ENCODE results near the gene CCDC80.

CCDC80 gene

GRCh38 chr3:112638327-112639020 lies 2.5 kb downstream of the CCDC80 start:
- DNase-seq (ENCODE audit: low spot score), result no peak
- CTCF ChIA-PET, result interaction anchor here (1.3 kb wide), 1 partner anchor 176 kb away, joined by 5 read pairs; no protein-coding TSS in a partner anchor
- TF ChIP-seq CTCF (conservative IDR thresholded peaks at IDR 0.05; ENCODE audit: low read depth), result no peak
- H3K27ac ChIP-seq, result no peak overlapping the region
- POLR2A ChIA-PET (ENCODE audit: low non-redundant PET), result no interaction called here

GRCh38 chr3:112637700-112638099 lies 3.2 kb downstream of the CCDC80 start:
- ChIA-PET CTCF (interaction anchor here (0.5 to 1.3 kb wide), 2 partner anchors 174 to 177 kb away, joined by 3 to 5 read pairs; no protein-coding TSS in a partner anchor), POLR2A (ENCODE audit: low non-redundant PET) (no interaction called here)

GRCh38 chr3:112635674-112636073 lies 5.3 kb downstream of the CCDC80 start:
- H3K27ac ChIP-seq, result no peak overlapping the region
- TF ChIP-seq CTCF (conservative IDR thresholded peaks at IDR 0.05; ENCODE audit: low read depth), result no peak
- ChIA-PET CTCF (no interaction called here), POLR2A (ENCODE audit: low non-redundant PET) (no interaction called here)
- no peak for DNase-seq (ENCODE audit: low spot score)

More at GRCh38 chr3:112637700-112638099, 3.2 kb downstream of the CCDC80 start:
- no peak for TF ChIP-seq CTCF (conservative IDR thresholded peaks at IDR 0.05; ENCODE audit: low read depth)
- H3K27ac ChIP-seq, result no peak overlapping the region
- DNase-seq (ENCODE audit: low spot score), result no peak

- TF ChIP-seq CTCF (conservative IDR thresholded peaks at IDR 0.05; ENCODE audit: low read depth), result no peak
- no peak for DNase-seq (ENCODE audit: low spot score)
- ChIA-PET POLR2A (ENCODE audit: low non-redundant PET) (interaction anchor here (0.6 kb wide), 1 partner anchor 66 kb away, joined by 3 read pairs; no protein-coding TSS in a partner anchor), CTCF (no interaction called here)
- no peak overlapping the region for H3K27ac ChIP-seq
These were observed 6.0 kb downstream of the CCDC80 start for GRCh38 chr3:112634786-112635541.

- CTCF ChIA-PET, result no interaction called here
- TF ChIP-seq CTCF (conservative IDR thresholded peaks at IDR 0.05; ENCODE audit: low read depth), result no peak
- no peak for DNase-seq (ENCODE audit: low spot score)
- POLR2A ChIA-PET (ENCODE audit: low non-redundant PET), result no interaction called here
- H3K27ac ChIP-seq, result no peak overlapping the region
These were observed 7.2 kb downstream of the CCDC80 start for GRCh38 chr3:112633757-112634156.

- ChIA-PET CTCF (no interaction called here), POLR2A (ENCODE audit: low non-redundant PET) (no interaction called here)
- no peak for DNase-seq (ENCODE audit: low spot score)
- H3K27ac ChIP-seq, result no peak overlapping the region
- no peak for TF ChIP-seq CTCF (conservative IDR thresholded peaks at IDR 0.05; ENCODE audit: low read depth)
These were observed 7.8 kb downstream of the CCDC80 start for GRCh38 chr3:112633191-112633590.
